HEK293 (cell line): ENCODE results near the gene SIRPB1.

Experiments used
- ZNF548 ChIP-seq: fragments of 450-650 bp; formaldehyde crosslinking; IDR thresholded peaks from 2 replicates; pipeline ENCODE4 v1.5.1; 2016; ENCODE audit warnings: missing biosample characterization, missing genetic modification characterization
- TF ChIP-seq, protein P1 (sequence below): fragments of 450-650 bp; formaldehyde crosslinking; IDR thresholded peaks from 2 replicates; pipeline ENCODE4 v1.5.1; 2016; ENCODE audit warnings: missing biosample characterization, missing genetic modification characterization

DNA sequence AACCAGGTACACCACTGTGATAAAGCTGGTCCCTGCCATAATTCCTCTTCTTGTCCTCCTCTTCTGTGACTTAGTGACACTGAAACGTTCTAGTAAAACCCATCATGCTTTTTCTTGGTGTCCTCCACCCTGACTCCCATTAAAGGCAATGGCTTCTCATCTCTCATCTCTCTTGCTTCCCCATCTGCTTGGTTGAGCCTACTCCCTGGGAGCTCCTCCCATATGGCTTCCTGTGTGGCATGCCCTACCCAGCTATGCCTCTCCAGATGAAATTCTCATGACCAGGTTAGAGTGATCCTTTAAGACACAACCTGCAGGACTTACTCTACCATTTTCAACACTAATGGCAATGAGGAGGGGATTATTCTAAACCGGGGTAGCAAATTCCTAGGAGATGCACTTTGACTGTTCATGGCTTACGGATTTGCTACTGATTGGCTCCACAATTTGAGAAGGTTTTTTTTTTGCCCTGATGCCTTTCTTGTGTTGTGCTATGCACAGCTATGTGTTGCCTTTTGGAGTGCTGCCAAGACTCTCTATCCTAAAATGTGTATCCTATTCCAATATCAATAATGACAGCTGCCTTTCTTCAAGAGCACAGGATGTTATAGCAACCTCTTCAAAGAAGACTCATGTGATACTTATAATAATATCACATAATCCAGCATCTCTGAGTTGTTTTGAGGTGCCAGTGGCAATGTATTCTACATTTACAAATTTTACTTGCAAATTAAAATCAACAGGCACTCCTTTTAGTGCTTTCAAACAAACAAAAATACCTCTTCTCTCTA, 31.7 kb upstream of the SIRPB1 start:
- TF ChIP-seq, protein P1, sequence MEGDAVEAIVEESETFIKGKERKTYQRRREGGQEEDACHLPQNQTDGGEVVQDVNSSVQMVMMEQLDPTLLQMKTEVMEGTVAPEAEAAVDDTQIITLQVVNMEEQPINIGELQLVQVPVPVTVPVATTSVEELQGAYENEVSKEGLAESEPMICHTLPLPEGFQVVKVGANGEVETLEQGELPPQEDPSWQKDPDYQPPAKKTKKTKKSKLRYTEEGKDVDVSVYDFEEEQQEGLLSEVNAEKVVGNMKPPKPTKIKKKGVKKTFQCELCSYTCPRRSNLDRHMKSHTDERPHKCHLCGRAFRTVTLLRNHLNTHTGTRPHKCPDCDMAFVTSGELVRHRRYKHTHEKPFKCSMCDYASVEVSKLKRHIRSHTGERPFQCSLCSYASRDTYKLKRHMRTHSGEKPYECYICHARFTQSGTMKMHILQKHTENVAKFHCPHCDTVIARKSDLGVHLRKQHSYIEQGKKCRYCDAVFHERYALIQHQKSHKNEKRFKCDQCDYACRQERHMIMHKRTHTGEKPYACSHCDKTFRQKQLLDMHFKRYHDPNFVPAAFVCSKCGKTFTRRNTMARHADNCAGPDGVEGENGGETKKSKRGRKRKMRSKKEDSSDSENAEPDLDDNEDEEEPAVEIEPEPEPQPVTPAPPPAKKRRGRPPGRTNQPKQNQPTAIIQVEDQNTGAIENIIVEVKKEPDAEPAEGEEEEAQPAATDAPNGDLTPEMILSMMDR (tag by site-specific recombination), result no peak
- no peak for TF ChIP-seq ZNF548 (tag by site-specific recombination)
